Measurements from ENCODE around the gene TSPAN11. TPM values are rescaled to one million over a fixed set of nuclear protein-coding genes. Genes with fewer than 3 reads are reported as not detected.
"Not testable (repeated sequence)": the region's sequence is repeated elsewhere in the genome, so short reads cannot be mapped to it uniquely, and the experiment has no call there.

The TSPAN11 gene
- total RNA-seq, 4 donors from 2014 or later = 1.5 to 3.0 (median 2.9) TPM

DNA sequence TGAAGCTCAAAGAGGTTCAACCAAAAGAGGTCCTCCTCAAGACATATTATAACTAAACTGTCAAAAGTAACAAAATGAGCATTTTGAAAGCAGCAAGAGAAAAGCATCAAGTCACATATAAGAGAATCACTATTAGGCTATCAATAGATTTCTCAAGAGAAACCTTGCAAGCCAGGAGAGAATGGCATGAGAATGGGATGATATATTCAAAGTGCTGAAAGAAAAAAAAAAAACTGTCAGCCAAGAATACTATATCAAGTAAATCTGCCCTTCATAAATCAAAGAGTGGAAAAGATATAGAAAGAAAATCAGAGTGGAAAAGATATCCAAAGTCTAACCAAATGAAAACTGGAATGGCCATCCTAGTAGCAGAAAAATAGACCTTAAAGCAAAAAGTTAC lies 39.3 kb upstream of the TSPAN11 start:
- DNase-seq = no peak
- Histone ChIP-seq H3K4me1 (no peaks in the 10 kb centered on the region), H3K9me3 (peaks cover 6 to 12% of the 10 kb centered on the region in 2 donors), H3K4me3 (no peak overlapping the region), H3K36me3 (no peaks in the 10 kb centered on the region), H3K27me3 (no peaks in the 10 kb centered on the region), H3K27ac (no peak overlapping the region)
- intact Hi-C loops (cut with DNase I; ENCODE audit: low total_unique reads) (no loop called here), in situ Hi-C loops (cut with MboI; ENCODE audit: low pct_ligation_motif_present in 1 of 4, low pct_unique_long_range_greater_than_20kb in 1 of 4, low sequenced_read_pairs in 3 of 4) (no loop called here)
- no peak for TF ChIP-seq EP300 (IDR thresholded peaks at IDR 0.05; ENCODE audit: low read depth)
- TF ChIP-seq POLR2AphosphoS5 (IDR thresholded peaks at IDR 0.05) = no peak
- TF ChIP-seq, protein P1, sequence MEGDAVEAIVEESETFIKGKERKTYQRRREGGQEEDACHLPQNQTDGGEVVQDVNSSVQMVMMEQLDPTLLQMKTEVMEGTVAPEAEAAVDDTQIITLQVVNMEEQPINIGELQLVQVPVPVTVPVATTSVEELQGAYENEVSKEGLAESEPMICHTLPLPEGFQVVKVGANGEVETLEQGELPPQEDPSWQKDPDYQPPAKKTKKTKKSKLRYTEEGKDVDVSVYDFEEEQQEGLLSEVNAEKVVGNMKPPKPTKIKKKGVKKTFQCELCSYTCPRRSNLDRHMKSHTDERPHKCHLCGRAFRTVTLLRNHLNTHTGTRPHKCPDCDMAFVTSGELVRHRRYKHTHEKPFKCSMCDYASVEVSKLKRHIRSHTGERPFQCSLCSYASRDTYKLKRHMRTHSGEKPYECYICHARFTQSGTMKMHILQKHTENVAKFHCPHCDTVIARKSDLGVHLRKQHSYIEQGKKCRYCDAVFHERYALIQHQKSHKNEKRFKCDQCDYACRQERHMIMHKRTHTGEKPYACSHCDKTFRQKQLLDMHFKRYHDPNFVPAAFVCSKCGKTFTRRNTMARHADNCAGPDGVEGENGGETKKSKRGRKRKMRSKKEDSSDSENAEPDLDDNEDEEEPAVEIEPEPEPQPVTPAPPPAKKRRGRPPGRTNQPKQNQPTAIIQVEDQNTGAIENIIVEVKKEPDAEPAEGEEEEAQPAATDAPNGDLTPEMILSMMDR (IDR thresholded peaks at IDR 0.05) = no peak
- no peak for TF ChIP-seq POLR2A (IDR thresholded peaks at IDR 0.05)

DNA sequence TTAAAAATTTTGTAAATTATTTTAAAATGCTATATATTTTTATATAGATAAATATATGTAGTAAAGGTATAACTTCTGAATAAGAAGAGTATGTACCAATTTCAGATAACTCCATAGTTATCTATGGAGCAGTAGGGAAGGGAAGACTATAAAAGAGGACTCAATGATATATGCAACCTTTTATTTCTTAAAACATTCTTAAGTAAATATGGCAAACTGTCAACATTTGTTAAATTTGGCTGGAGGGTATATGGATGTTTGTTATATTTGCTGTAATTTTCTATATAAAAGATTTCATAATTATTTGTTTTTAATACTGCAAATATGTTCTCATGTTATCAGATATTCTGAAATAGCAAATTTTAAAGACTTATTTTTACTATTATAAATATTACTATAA lies 38.3 kb upstream of the TSPAN11 start:
- H3K9me3 ChIP-seq = peaks cover 6 to 12% of the 10 kb centered on the region in 2 donors
- in situ Hi-C loops (cut with MboI; ENCODE audit: low pct_ligation_motif_present in 1 of 4, low pct_unique_long_range_greater_than_20kb in 1 of 4, low sequenced_read_pairs in 3 of 4) = no loop called here
- no peaks in the 10 kb centered on the region for H3K27me3 ChIP-seq
- H3K27ac ChIP-seq = no peak overlapping the region
- no peak overlapping the region for H3K4me3 ChIP-seq
- H3K36me3 ChIP-seq = no peaks in the 10 kb centered on the region
- intact Hi-C loops (cut with DNase I; ENCODE audit: low total_unique reads) = no loop called here
- TF ChIP-seq POLR2A (IDR thresholded peaks at IDR 0.05) (no peak), EP300 (IDR thresholded peaks at IDR 0.05; ENCODE audit: low read depth) (no peak), POLR2AphosphoS5 (IDR thresholded peaks at IDR 0.05) (no peak)
- TF ChIP-seq, protein P1 (IDR thresholded peaks at IDR 0.05) = no peak
- no peak for DNase-seq
- H3K4me1 ChIP-seq = no peaks in the 10 kb centered on the region

DNA sequence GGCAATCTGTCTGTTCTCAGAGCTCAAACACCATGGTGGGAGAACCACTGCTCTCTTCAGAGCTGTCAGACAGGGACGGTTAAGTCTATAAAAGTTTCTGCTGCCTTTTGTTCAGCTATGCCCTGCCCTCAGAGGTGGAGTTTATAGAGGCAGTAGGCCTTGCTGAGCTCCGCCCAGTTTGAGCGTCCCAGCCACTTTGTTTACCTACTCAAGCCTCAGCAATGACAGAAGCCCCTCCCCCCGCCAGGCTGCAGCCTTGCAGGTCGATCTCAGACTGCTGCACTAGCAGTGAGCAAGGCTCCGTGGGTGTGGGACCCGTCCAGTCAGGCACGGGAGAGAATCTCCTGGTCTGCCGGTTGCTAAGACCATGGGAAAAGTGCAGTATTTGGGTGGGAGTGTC lies 32.0 kb upstream of the TSPAN11 start:
- H3K27me3 ChIP-seq; H3K36me3 ChIP-seq; intact Hi-C loops (cut with DNase I; ENCODE audit: low total_unique reads); H3K4me1 ChIP-seq; H3K4me3 ChIP-seq; H3K27ac ChIP-seq; DNase-seq; in situ Hi-C loops (cut with MboI; ENCODE audit: low pct_ligation_motif_present in 1 of 4, low pct_unique_long_range_greater_than_20kb in 1 of 4, low sequenced_read_pairs in 3 of 4); H3K9me3 ChIP-seq: not testable (repeated sequence)
- 53% methylated on average over 9 of the region's 9 CpGs; no CpG with 5 or more reads in 1 of the 2 donors for WGBS, 2 donors (ENCODE audit: low coverage in 1 of 2)

DNA sequence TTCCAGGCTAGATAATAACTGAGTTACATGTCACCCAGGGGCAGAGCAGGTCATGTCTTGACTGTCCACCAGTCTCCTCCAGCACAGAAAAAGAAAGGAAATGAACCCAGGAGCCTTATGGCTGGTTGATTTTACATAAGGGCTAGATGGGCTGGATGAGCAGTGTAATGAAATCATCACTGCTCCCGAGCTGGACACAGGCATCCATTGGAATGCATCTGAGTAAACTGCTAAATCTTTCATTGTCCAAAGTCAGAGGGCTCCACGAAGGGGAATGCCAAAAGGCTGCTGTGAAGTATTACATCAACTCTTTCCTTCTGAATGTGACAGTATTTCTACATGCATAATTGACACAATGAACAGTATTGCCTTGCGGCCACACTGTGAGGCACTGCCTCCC lies 30.1 kb upstream of the TSPAN11 start:
- Histone ChIP-seq H3K9me3 (no peaks in the 10 kb centered on the region), H3K27ac (no peak overlapping the region), H3K4me1 (no peaks in the 10 kb centered on the region), H3K27me3 (no peaks in the 10 kb centered on the region), H3K36me3 (no peaks in the 10 kb centered on the region), H3K4me3 (no peak overlapping the region)
- DNase-seq = no peak
- 20 to 42% methylated on average over 1 to 3 of the region's 3 CpGs for WGBS, 2 donors (ENCODE audit: low coverage in 1 of 2)
- in situ Hi-C loops (cut with MboI; ENCODE audit: low pct_ligation_motif_present in 1 of 4, low pct_unique_long_range_greater_than_20kb in 1 of 4, low sequenced_read_pairs in 3 of 4) (no loop called here), intact Hi-C loops (cut with DNase I; ENCODE audit: low total_unique reads) (no loop called here)
- TF ChIP-seq POLR2AphosphoS5 (IDR thresholded peaks at IDR 0.05) (no peak), EP300 (IDR thresholded peaks at IDR 0.05; ENCODE audit: low read depth) (no peak), POLR2A (IDR thresholded peaks at IDR 0.05) (no peak)
- TF ChIP-seq, protein P1 (IDR thresholded peaks at IDR 0.05) = no peak

DNA sequence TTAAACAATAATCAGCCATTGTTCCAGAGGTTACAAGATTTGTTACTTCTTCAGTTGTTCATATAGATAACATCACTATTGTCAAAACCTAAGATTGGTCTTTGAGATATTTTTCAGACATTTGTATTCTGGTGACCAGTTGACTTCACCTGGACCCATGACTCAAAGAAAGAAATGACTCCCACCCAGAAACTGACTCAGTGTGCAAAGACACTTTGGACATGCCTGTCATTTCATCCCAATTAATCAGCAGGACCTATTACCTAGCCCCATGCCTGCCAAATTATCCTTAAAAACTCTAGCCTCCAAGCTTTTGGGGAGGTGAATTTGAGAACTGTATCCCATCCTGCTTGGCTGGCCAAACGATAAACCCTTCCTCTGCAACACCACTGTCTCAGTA lies 27.7 kb upstream of the TSPAN11 start:
- DNase-seq = no peak
- no peaks in the 10 kb centered on the region for H3K36me3 ChIP-seq
- no peaks in the 10 kb centered on the region for H3K27me3 ChIP-seq
- 88% methylated on average over 1 of the region's 1 CpG; no CpG with 5 or more reads in 1 of the 2 donors for WGBS, 2 donors (ENCODE audit: low coverage in 1 of 2)
- TF ChIP-seq POLR2A (IDR thresholded peaks at IDR 0.05) (no peak), EP300 (IDR thresholded peaks at IDR 0.05; ENCODE audit: low read depth) (no peak), POLR2AphosphoS5 (IDR thresholded peaks at IDR 0.05) (no peak)
- TF ChIP-seq, protein P1 (IDR thresholded peaks at IDR 0.05) = no peak
- in situ Hi-C loops (cut with MboI; ENCODE audit: low pct_ligation_motif_present in 1 of 4, low pct_unique_long_range_greater_than_20kb in 1 of 4, low sequenced_read_pairs in 3 of 4) (no loop called here), intact Hi-C loops (cut with DNase I; ENCODE audit: low total_unique reads) (no loop called here)
- no peaks in the 10 kb centered on the region for H3K4me1 ChIP-seq
- no peak overlapping the region for H3K27ac ChIP-seq
- no peak overlapping the region for H3K4me3 ChIP-seq
- no peaks in the 10 kb centered on the region for H3K9me3 ChIP-seq
